OCI-LY7 (cell line): ENCODE results near the gene KIAA1217.

ENCODE experiments used
- CTCF ChIP-seq: fragments of 200-600 bp; sonication (generic); conservative IDR thresholded peaks from 2 replicates; pipeline ENCODE4 v1.5.1; 2014; ENCODE audit warnings: mild to moderate bottlenecking, antibody characterized with exemption, low read length, moderate library complexity, mixed read lengths
- EZH2phosphoT487 ChIP-seq: fragments of 200-600 bp; sonication (generic); IDR thresholded peaks from 2 replicates; pipeline ENCODE4 v1.6.1; 2018; ENCODE audit warnings: low read depth, borderline replicate concordance, mild to moderate bottlenecking, mixed run types, antibody characterized with exemption, low read length, moderate library complexity, mixed read lengths

GRCh38 chr10:24579448-24579847 is 370.5 kb downstream of the KIAA1217 start:
- TF ChIP-seq CTCF (no peak), EZH2phosphoT487 (no peak)
